Keratinocyte (primary cell): ENCODE results near the gene TFB1M. TPM values are rescaled to one million over a fixed set of nuclear protein-coding genes. Genes with fewer than 3 reads are reported as not detected.

Experiments
- DNase-seq: peaks from one replicate; pipeline ENCODE4 v3.0.0-alpha.2; 2011; ENCODE audit warnings: low read depth, missing footprints, low spot score
- FAIRE-seq: peaks from 2 replicates; lab custom pipeline; 2011; peaks lifted over from hg19 to GRCh38; lab: Jason Lieb, UNC
- H2AFZ ChIP-seq: 2 replicates; pipeline ENCODE4 v1.6.0; 2012; ENCODE audit warnings: low read length, control low read depth, inconsistent platforms; ENCODE audit not compliant: control insufficient read depth
- H3K27ac ChIP-seq: 2 replicates; pipeline ENCODE4 v1.5.1; 2011; ENCODE audit warnings: low read length; ENCODE audit not compliant: control insufficient read depth, insufficient read depth
- H3K27me3 ChIP-seq: 3 replicates; pipeline ENCODE4 v1.6.0; 2011; ENCODE audit warnings: low read length; ENCODE audit not compliant: control insufficient read depth, insufficient read depth; ENCODE audit errors: extremely low read depth
- H3K36me3 ChIP-seq, 2 experiments: 2 replicates in 1 of 2; 3 replicates in 1 of 2; pipeline ENCODE4 v1.5.1; 2011; ENCODE audit warnings: low read length in 2 of 2, mild to moderate bottlenecking in 1 of 2; ENCODE audit not compliant: control insufficient read depth in 2 of 2, insufficient read depth in 2 of 2; ENCODE audit errors: extremely low read depth in 1 of 2
- H3K4me1 ChIP-seq: 3 replicates; pipeline ENCODE4 v1.5.1; 2011; ENCODE audit warnings: low read length; ENCODE audit not compliant: control insufficient read depth, insufficient read depth; ENCODE audit errors: extremely low read depth
- H3K4me2 ChIP-seq: 3 replicates; pipeline ENCODE4 v1.6.0; 2011; ENCODE audit warnings: low read depth, low read length; ENCODE audit not compliant: control insufficient read depth, insufficient read depth; ENCODE audit errors: extremely low read depth
- H3K4me3 ChIP-seq, 3 experiments: fragments of 200-600 bp in 1 of 3; sonication (generic) in 1 of 3; 2 replicates in 2 of 3; 3 replicates in 1 of 3; pipeline ENCODE4 v1.5.1; 2011 to 2016; ENCODE audit warnings: low read length in 3 of 3, mild to moderate bottlenecking in 3 of 3, control low read depth in 2 of 3, inconsistent platforms in 1 of 3, low read depth in 1 of 3, mixed read lengths in 1 of 3, mixed run types in 1 of 3, moderate library complexity in 1 of 3; ENCODE audit not compliant: control insufficient read depth in 2 of 3, insufficient read depth in 2 of 3; ENCODE audit errors: extremely low read depth in 1 of 3
- H3K79me2 ChIP-seq: 2 replicates; pipeline ENCODE4 v1.6.0; 2012; ENCODE audit warnings: low read length; ENCODE audit not compliant: control insufficient read depth, insufficient read depth
- H3K9ac ChIP-seq: 3 replicates; pipeline ENCODE4 v1.6.0; 2011; ENCODE audit warnings: low read length; ENCODE audit not compliant: control insufficient read depth, insufficient read depth; ENCODE audit errors: extremely low read depth
- H3K9me1 ChIP-seq: 3 replicates; pipeline ENCODE4 v1.6.0; 2011; ENCODE audit warnings: low read length; ENCODE audit not compliant: control insufficient read depth, insufficient read depth; ENCODE audit errors: extremely low read depth
- H3K9me3 ChIP-seq: 2 replicates; pipeline ENCODE4 v1.5.1; 2012; ENCODE audit warnings: low read depth, low read length; ENCODE audit not compliant: control insufficient read depth
- H4K20me1 ChIP-seq: 3 replicates; pipeline ENCODE4 v1.6.0; 2011; ENCODE audit warnings: low read length; ENCODE audit not compliant: control insufficient read depth, insufficient read depth; ENCODE audit errors: extremely low read depth
- CTCF ChIP-seq, 3 experiments: IDR thresholded peaks in 1 of 3; conservative IDR thresholded peaks in 1 of 3; optimal IDR thresholded peaks in 1 of 3; 2 replicates in 2 of 3; 3 replicates in 1 of 3; pipeline versions ENCODE3 to v1.5.1; 2011; ENCODE audit warnings: low read length in 3 of 3, mild to moderate bottlenecking in 3 of 3, moderate library complexity in 2 of 3, control low read depth in 1 of 3, inconsistent platforms in 1 of 3; ENCODE audit not compliant: insufficient read depth in 2 of 3; ENCODE audit errors: extremely low read depth in 1 of 3
- EZH2 ChIP-seq: IDR thresholded peaks from one replicate; pipeline ENCODE4 v1.6.1; 2012; ENCODE audit warnings: inconsistent platforms, mild to moderate bottlenecking, low read length, moderate library complexity
- dilution Hi-C: fragments of 300-500 bp; cut with MboI; formaldehyde crosslinking; loops from one replicate; pipeline ENCODE4 v1.7.0; 2020; ENCODE audit warnings: low sequenced_read_pairs; ENCODE audit not compliant: extremely low pct_ligation_motif_present
- polyA plus RNA-seq, 5 experiments: library from polyadenylated mRNA; depleted of rRNA in 3 of 5; stranded (reverse) in 3 of 5; stranded (forward) in 1 of 5; unstranded in 1 of 5; fragments of >200 nt; gene quantifications; 1 replicate in 1 of 5; 2 replicates in 3 of 5; 3 replicates in 1 of 5; pipeline versions ENCODE4 v1.2.1 to v1.2.3, GENCODE V29; 2011 to 2012; ENCODE audit warnings: missing spikeins in 2 of 5, low read depth in 1 of 5, low replicate concordance in 1 of 5

TFB1M gene
- polyA plus RNA-seq, 1 donor (not counting 4 experiments of a cell fraction or from before 2014, with no cell fraction given), result 38.6 TPM

- H3K36me3 ChIP-seq, result peaks cover 0 to 1% of the 10 kb centered on the region in 2 experiments
- H3K4me1 ChIP-seq, result peaks cover 13% of the 10 kb centered on the region
- no peak overlapping the region for H2AFZ ChIP-seq
- no peaks in the 10 kb centered on the region for H4K20me1 ChIP-seq
- no peaks in the 10 kb centered on the region for H3K9me1 ChIP-seq
- H3K27ac ChIP-seq, result no peak overlapping the region
- dilution Hi-C loops, result no loop called here
- no peak for DNase-seq
- H3K4me2 ChIP-seq, result no peak overlapping the region
- no peaks in the 10 kb centered on the region for H3K79me2 ChIP-seq
- FAIRE-seq, result no peak
- H3K9me3 ChIP-seq, result no peaks in the 10 kb centered on the region
- H3K9ac ChIP-seq, result no peak overlapping the region
- no peaks in the 10 kb centered on the region for H3K27me3 ChIP-seq
- H3K4me3 ChIP-seq, result no peak overlapping the region
- TF ChIP-seq EZH2 (no peak), CTCF (optimal IDR thresholded peaks at IDR 0.05 in 1 of 3, IDR thresholded peaks at IDR 0.05 in 1 of 3, conservative IDR thresholded peaks at IDR 0.05 in 1 of 3; ENCODE audit: extremely low read depth in 1 of 3, insufficient read depth in 2 of 3, low read length in 3 of 3) (no peak)
These were observed 69.8 kb downstream of the TFB1M start for GRCh38 chr6:155244434-155244833.

GRCh38 chr6:155241966-155242365 is 72.3 kb downstream of the TFB1M start:
- peaks cover 2% of the 10 kb centered on the region for H3K9me3 ChIP-seq

More at GRCh38 chr6:155241966-155242365, 72.3 kb downstream of the TFB1M start:
- Histone ChIP-seq H3K9ac (no peak overlapping the region), H3K4me3 (no peak overlapping the region), H3K4me2 (no peak overlapping the region), H3K4me1 (no peaks in the 10 kb centered on the region), H3K36me3 (peaks cover 0 to 1% of the 10 kb centered on the region in 2 experiments), H3K27me3 (no peaks in the 10 kb centered on the region), H3K27ac (no peak overlapping the region), H2AFZ (no peak overlapping the region), H3K9me1 (no peaks in the 10 kb centered on the region), H3K79me2 (no peaks in the 10 kb centered on the region), H4K20me1 (no peaks in the 10 kb centered on the region)
- no peak for FAIRE-seq
- dilution Hi-C loops, result no loop called here
- no peak for DNase-seq
- TF ChIP-seq CTCF (optimal IDR thresholded peaks at IDR 0.05 in 1 of 3, IDR thresholded peaks at IDR 0.05 in 1 of 3, conservative IDR thresholded peaks at IDR 0.05 in 1 of 3; ENCODE audit: extremely low read depth in 1 of 3, insufficient read depth in 2 of 3, low read length in 3 of 3) (no peak), EZH2 (no peak)
